HEK293 (cell line): ENCODE results near the gene CCL8.
A peak's percentile ranks its signal among the peaks of the same experiment; 100 is the strongest.

Experiments
- CTCF ChIA-PET: fragments of 350-600 bp; formaldehyde crosslinking; extraction: SDS; loops from one replicate; lab custom pipeline; 2021; ENCODE audit warnings: antibody characterized with exemption; lab: Yijun Ruan, JAX
- POLR2A ChIA-PET: fragments of 300-600 bp; formaldehyde crosslinking; extraction: SDS; loops from one replicate; lab custom pipeline; 2020; ENCODE audit warnings: antibody characterized with exemption, inconsistent platforms; lab: Yijun Ruan, JAX
- H3K27ac ChIP-seq: fragments of 200-500 bp; sonication (Bioruptor generic); 2 replicates; pipeline ENCODE4 v1.5.1; 2014; ENCODE audit warnings: low read depth, low read length, control low read depth, inconsistent platforms; ENCODE audit errors: extremely low read depth
- H3K36me3 ChIP-seq, 2 experiments: fragments of 200-500 bp in 1 of 2; sonication (Bioruptor generic) in 1 of 2; 1 replicate in 1 of 2; 2 replicates in 1 of 2; pipeline ENCODE4 v1.5.1; 2014 to 2017; ENCODE audit warnings: inconsistent platforms in 2 of 2, low read length in 2 of 2; ENCODE audit not compliant: control insufficient read depth in 2 of 2, insufficient read depth in 1 of 2
- H3K4me1 ChIP-seq: fragments of 200-500 bp; sonication (Bioruptor generic); 2 replicates; pipeline ENCODE4 v1.5.1; 2014; ENCODE audit warnings: mild to moderate bottlenecking, low read length, inconsistent platforms; ENCODE audit not compliant: control insufficient read depth, insufficient read depth
- H3K4me3 ChIP-seq: 2 replicates; pipeline ENCODE4 v1.5.1; 2011; ENCODE audit warnings: low read depth, mild to moderate bottlenecking, control low read depth, low read length, moderate library complexity
- H3K9me3 ChIP-seq: fragments of 200-500 bp; sonication (Bioruptor generic); 2 replicates; pipeline ENCODE4 v1.5.1; 2014; ENCODE audit warnings: low read depth, low read length, inconsistent platforms; ENCODE audit not compliant: control insufficient read depth, insufficient read depth
- HOXA7 ChIP-seq: sonication (generic); formaldehyde crosslinking; IDR thresholded peaks from 2 replicates; pipeline ENCODE4 v1.8.1; 2022; ENCODE audit warnings: missing genetic modification reagents, borderline replicate concordance
- KLF9 ChIP-seq: fragments of 450-650 bp; formaldehyde crosslinking; IDR thresholded peaks from 2 replicates; pipeline ENCODE4 v1.5.1; 2016; ENCODE audit warnings: missing biosample characterization, missing genetic modification characterization, low read depth
- PRDM10 ChIP-seq: fragments of 450-650 bp; formaldehyde crosslinking; IDR thresholded peaks from 2 replicates; pipeline ENCODE4 v1.5.1; 2016; ENCODE audit warnings: missing biosample characterization, missing genetic modification characterization
- ZBTB11 ChIP-seq: fragments of 450-650 bp; formaldehyde crosslinking; conservative IDR thresholded peaks from 2 replicates; pipeline ENCODE4 v1.5.1; 2016; ENCODE audit warnings: low read depth, missing biosample characterization, missing genetic modification characterization
- ZNF10 ChIP-seq: fragments of 450-650 bp; formaldehyde crosslinking; IDR thresholded peaks from 2 replicates; pipeline ENCODE4 v1.5.1; 2017; ENCODE audit warnings: missing biosample characterization, missing genetic modification characterization
- ZNF292 ChIP-seq: fragments of 450-650 bp; formaldehyde crosslinking; IDR thresholded peaks from 2 replicates; pipeline ENCODE4 v1.5.1; 2016; ENCODE audit warnings: low read depth, missing biosample characterization, missing genetic modification characterization, borderline replicate concordance
- ZNF391 ChIP-seq: fragments of 450-650 bp; formaldehyde crosslinking; IDR thresholded peaks from 2 replicates; pipeline ENCODE4 v1.5.1; 2016; ENCODE audit warnings: low read depth, missing biosample characterization, missing genetic modification characterization, borderline replicate concordance
- ZNF416 ChIP-seq: fragments of 450-650 bp; formaldehyde crosslinking; IDR thresholded peaks from 2 replicates; pipeline ENCODE4 v1.5.1; 2016; ENCODE audit warnings: missing biosample characterization, missing genetic modification characterization
- ZNF426 ChIP-seq: fragments of 450-650 bp; formaldehyde crosslinking; IDR thresholded peaks from 2 replicates; pipeline ENCODE4 v1.5.1; 2017; ENCODE audit warnings: missing biosample characterization, missing genetic modification characterization, mild to moderate bottlenecking, inconsistent platforms, moderate library complexity
- ZNF747 ChIP-seq: fragments of 450-650 bp; formaldehyde crosslinking; IDR thresholded peaks from 2 replicates; pipeline ENCODE4 v1.5.1; 2016; ENCODE audit warnings: missing biosample characterization, missing genetic modification characterization
- ZSCAN18 ChIP-seq: fragments of 450-650 bp; formaldehyde crosslinking; IDR thresholded peaks from 2 replicates; pipeline ENCODE4 v1.5.1; 2016; ENCODE audit warnings: missing biosample characterization, missing genetic modification characterization

The CCL8 gene

GRCh38 chr17:34337701-34338100, 18.5 kb downstream of the CCL8 start:
- ChIA-PET POLR2A (no interaction called here), CTCF (interaction anchor here (1.1 to 3.3 kb wide), 2 partner anchors 23 to 137 kb away, joined by 5 to 27 read pairs; no protein-coding TSS in a partner anchor)

GRCh38 chr17:34339138-34339770, 20.0 kb downstream of the CCL8 start:
- no peak for TF ChIP-seq ZSCAN18
- TF ChIP-seq ZNF747 (tag by site-specific recombination), result no peak
- no peaks in the 10 kb centered on the region for H3K4me1 ChIP-seq
- CTCF ChIA-PET, result interaction anchor here (1.0 to 3.3 kb wide), 3 partner anchors 22 to 168 kb away, joined by 3 to 27 read pairs (median 10); no protein-coding TSS in a partner anchor
- no peak overlapping the region for H3K27ac ChIP-seq
- H3K36me3 ChIP-seq, result no peaks in the 10 kb centered on the region
- POLR2A ChIA-PET, result no interaction called here
- H3K9me3 ChIP-seq, result no peaks in the 10 kb centered on the region
- H3K4me3 ChIP-seq, result no peak overlapping the region

More at GRCh38 chr17:34337701-34338100, 18.5 kb downstream of the CCL8 start:
- TF ChIP-seq ZNF426 (tag by site-specific recombination) (no peak), ZNF416 (no peak), ZNF292 (no peak), HOXA7 (CRISPR knock-in tag) (no peak)
- Histone ChIP-seq H3K4me1 (no peaks in the 10 kb centered on the region), H3K36me3 (no peaks in the 10 kb centered on the region), H3K4me3 (no peak overlapping the region), H3K9me3 (no peaks in the 10 kb centered on the region), H3K27ac (no peak overlapping the region)

- no peak overlapping the region for H3K27ac ChIP-seq
- H3K4me3 ChIP-seq, result no peak overlapping the region
- H3K4me1 ChIP-seq, result no peaks in the 10 kb centered on the region
- no peaks in the 10 kb centered on the region for H3K9me3 ChIP-seq
- ChIA-PET CTCF (interaction anchor here (4.6 kb wide), 1 partner anchor 19 kb away, joined by 34 read pairs; no protein-coding TSS in a partner anchor), POLR2A (no interaction called here)
- 0 out of 2 replicates have a peak, but pooled peaks have one; percentile 61 for TF ChIP-seq ZNF10 (tag by site-specific recombination)
- TF ChIP-seq ZNF391 (tag by site-specific recombination), result no peak
- TF ChIP-seq, all 188 proteins: peak for 1
- no peaks in the 10 kb centered on the region for H3K36me3 ChIP-seq
Observed at GRCh38 chr17:34341916-34342315, 22.7 kb downstream of the CCL8 start.

GRCh38 chr17:34347063-34347462, 27.8 kb downstream of the CCL8 start:
- Histone ChIP-seq H3K4me1 (no peaks in the 10 kb centered on the region), H3K36me3 (no peaks in the 10 kb centered on the region)
- TF ChIP-seq PRDM10 (tag by site-specific recombination), result peak; percentile 85
- TF ChIP-seq ZBTB11, result no peak
- TF ChIP-seq KLF9 (tag by site-specific recombination), result no peak
- TF ChIP-seq, all 188 proteins: peak for 1
- ChIA-PET CTCF (interaction anchor here (5.1 kb wide), 1 partner anchor 14 kb away, joined by 40 read pairs; the partner anchor contains the start of gene CCL1), POLR2A (no interaction called here)
- H3K9me3 ChIP-seq, result no peaks in the 10 kb centered on the region
- H3K4me3 ChIP-seq, result no peak overlapping the region
- no peak overlapping the region for H3K27ac ChIP-seq
